IPS-20b (cell line): ENCODE measurements around the gene CLASP2.
A peak's percentile ranks its signal among the peaks of the same experiment; 100 is the strongest.
"Not testable (repeated sequence)": the region's sequence is repeated elsewhere in the genome, so short reads cannot be mapped to it uniquely, and the experiment has no call there.

Source experiments
- H3K27ac ChIP-seq: one replicate; pipeline ENCODE4 v1.5.1; 2013; ENCODE audit warnings: low read length
- H3K27me3 ChIP-seq: 2 replicates; pipeline ENCODE4 v1.6.1; 2013; ENCODE audit warnings: mild to moderate bottlenecking, low read length, inconsistent platforms; ENCODE audit not compliant: insufficient read depth
- H3K36me3 ChIP-seq: 2 replicates; pipeline ENCODE4 v1.6.1; 2013; ENCODE audit warnings: low read depth, mild to moderate bottlenecking, inconsistent platforms, low read length, moderate library complexity; ENCODE audit not compliant: insufficient read depth
- H3K4me1 ChIP-seq: 2 replicates; pipeline ENCODE4 v1.6.1; 2013; ENCODE audit warnings: mild to moderate bottlenecking, control low read depth, inconsistent platforms, low read length, moderate library complexity; ENCODE audit not compliant: insufficient read depth
- H3K4me3 ChIP-seq: 2 replicates; pipeline ENCODE4 v1.5.1; 2013; ENCODE audit warnings: mild to moderate bottlenecking, low read length, inconsistent platforms
- H3K9ac ChIP-seq: 2 replicates; pipeline ENCODE4 v1.6.1; 2013; ENCODE audit warnings: low read depth, mild to moderate bottlenecking, inconsistent platforms, low read length, moderate library complexity
- H3K9me3 ChIP-seq: 2 replicates; pipeline ENCODE4 v1.6.1; 2013; ENCODE audit warnings: mild to moderate bottlenecking, low read depth, low read length, inconsistent platforms; ENCODE audit not compliant: insufficient read depth

CLASP2 gene

DNA sequence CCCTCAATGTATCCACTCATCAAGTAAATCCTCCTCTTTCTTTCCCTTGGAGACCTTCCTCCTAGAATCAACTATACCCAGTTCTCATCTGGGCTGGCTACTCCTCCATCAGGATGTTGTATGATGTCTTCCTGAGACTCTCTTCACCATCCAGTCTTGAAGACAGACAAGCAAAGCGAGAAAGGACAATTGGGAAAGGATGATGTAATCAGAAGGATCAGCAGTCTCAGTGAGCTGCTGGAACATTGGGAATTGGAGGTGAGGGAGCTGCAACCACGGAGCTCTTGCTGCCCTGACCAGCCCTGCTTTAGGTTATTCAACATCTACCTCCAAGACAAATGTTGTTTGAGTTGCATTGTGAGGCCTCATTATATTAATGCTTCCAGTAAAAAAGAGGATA, 229.8 kb downstream of the CLASP2 start:
- no peak overlapping the region for H3K27ac ChIP-seq
- no peak overlapping the region for H3K9ac ChIP-seq
- no peak overlapping the region for H3K4me3 ChIP-seq
- H3K9me3 ChIP-seq = no peaks in the 10 kb centered on the region
- no peaks in the 10 kb centered on the region for H3K27me3 ChIP-seq
- H3K36me3 ChIP-seq = no peaks in the 10 kb centered on the region
- no peaks in the 10 kb centered on the region for H3K4me1 ChIP-seq

DNA sequence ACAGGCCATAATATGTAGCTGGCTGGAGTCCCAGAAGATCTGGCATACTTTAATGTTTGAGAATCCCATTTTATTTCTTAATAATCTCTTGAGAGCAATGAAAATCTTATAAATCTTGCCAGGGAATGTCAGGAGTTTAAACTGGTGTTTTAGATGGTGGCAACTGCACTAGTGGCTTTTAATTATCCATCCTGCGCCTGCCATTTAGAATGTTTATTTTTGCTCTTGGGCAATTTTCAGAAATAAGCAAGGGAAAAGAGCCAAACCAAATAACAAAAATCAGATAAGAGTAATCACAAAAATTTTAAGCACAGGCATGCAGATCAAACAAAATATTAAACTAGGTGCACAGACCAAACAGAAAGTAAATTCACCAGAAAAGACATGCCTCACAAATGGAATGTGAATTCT, 235.9 kb downstream of the CLASP2 start:
- peaks cover 36% of the 10 kb centered on the region for H3K9me3 ChIP-seq

DNA sequence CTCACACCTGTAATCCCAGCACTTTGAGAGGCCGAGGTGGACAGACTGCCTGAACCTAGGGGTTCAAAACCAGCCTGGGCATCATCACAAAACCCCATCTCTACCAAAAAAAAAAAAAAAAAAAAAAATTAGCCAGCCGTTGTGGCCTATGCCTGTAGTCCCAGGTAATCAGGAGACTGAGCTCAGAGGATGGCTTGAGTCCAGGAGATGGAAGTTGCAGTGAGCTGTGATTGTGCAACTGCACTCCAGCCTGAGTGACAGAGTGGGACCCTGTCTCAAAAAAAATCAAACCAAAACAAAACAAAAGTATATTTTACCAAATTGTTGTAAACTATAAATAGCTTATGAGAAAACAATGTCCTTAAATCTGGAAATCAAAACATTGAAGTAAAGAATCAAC, 243.2 kb downstream of the CLASP2 start:
- Histone ChIP-seq H3K27ac (no peak overlapping the region), H3K4me3 (no peak overlapping the region), H3K36me3 (no peaks in the 10 kb centered on the region), H3K27me3 (no peaks in the 10 kb centered on the region), H3K9ac (no peak overlapping the region), H3K4me1 (no peaks in the 10 kb centered on the region), H3K9me3 (peaks cover 12% of the 10 kb centered on the region)

More for the DNA sequence above, 235.9 kb downstream of the CLASP2 start:
- H3K27me3 ChIP-seq = no peaks in the 10 kb centered on the region
- no peak overlapping the region for H3K4me3 ChIP-seq
- no peak overlapping the region for H3K9ac ChIP-seq
- H3K36me3 ChIP-seq = no peaks in the 10 kb centered on the region
- no peaks in the 10 kb centered on the region for H3K4me1 ChIP-seq
- no peak overlapping the region for H3K27ac ChIP-seq

DNA sequence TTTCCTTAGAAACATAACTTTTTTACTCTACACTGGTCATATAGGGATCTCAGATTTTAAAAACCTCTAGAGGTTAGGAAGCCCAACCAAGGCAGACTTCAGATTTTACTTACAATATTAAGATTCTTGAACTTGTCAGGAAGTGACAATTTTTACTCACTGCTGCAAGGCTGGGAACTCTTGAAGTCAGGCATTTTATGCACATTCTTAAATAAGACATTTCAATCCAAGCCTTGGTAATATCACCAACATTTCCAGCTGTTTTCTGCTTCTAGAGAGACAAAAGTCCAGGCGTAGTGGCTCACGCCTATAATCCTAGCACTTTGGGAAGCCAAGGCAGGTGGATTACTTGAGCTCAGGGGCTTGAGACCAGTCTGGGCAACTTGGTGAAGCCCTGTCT, 244.2 kb downstream of the CLASP2 start:
- Histone ChIP-seq H3K27ac (no peak overlapping the region), H3K9ac (no peak overlapping the region), H3K36me3 (no peaks in the 10 kb centered on the region), H3K4me3 (no peak overlapping the region), H3K27me3 (no peaks in the 10 kb centered on the region), H3K9me3 (peaks cover under 1% of the 10 kb centered on the region), H3K4me1 (no peaks in the 10 kb centered on the region)

DNA sequence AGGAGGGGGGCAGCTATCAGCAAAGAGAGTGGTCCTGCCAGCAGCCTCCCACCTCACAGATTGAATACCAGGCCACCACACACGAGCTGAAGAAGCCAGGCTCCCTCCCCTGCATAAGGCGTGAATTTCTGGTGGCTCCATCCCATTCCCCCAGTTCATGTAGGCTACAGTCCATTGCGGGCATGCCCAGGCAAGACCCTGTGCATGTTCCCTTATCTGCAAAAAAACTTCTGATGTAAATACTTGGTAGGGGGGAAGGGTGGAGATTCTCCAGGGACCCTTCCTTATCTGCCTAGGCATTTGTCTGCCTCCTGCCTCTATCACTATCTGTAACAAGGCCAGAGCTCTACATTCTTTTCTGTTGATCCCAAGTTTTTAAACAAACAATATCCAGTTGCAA, 250.3 kb downstream of the CLASP2 start:
- Histone ChIP-seq H3K36me3 (no peaks in the 10 kb centered on the region), H3K4me3 (no peak overlapping the region), H3K27me3 (no peaks in the 10 kb centered on the region), H3K9ac (no peak overlapping the region), H3K9me3 (peaks cover 20% of the 10 kb centered on the region), H3K4me1 (no peaks in the 10 kb centered on the region), H3K27ac (no peak overlapping the region)

DNA sequence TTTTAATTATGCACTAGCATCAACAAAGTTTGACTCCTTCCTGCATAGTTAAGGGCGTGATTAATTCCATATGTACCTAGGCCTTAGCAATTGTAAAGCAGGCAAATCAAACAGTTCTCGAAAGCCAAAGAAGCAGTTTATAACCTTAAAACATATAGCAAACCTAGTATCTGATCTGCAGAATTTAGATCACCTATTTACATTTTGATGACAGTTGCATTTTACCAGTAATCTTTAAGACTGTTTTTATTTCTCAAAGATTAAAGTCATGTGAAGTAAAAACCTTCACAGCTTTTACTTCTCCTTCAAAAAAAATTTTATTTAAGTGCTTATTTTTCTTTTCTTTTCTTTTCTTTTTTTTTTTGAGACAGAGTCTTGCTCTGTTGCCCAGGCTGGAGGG, 257.0 kb downstream of the CLASP2 start:
- Histone ChIP-seq H3K4me1 (no peaks in the 10 kb centered on the region), H3K9ac (no peak overlapping the region), H3K27me3 (no peaks in the 10 kb centered on the region), H3K4me3 (no peak overlapping the region), H3K27ac (no peak overlapping the region), H3K9me3 (peaks cover 23% of the 10 kb centered on the region), H3K36me3 (no peaks in the 10 kb centered on the region)

DNA sequence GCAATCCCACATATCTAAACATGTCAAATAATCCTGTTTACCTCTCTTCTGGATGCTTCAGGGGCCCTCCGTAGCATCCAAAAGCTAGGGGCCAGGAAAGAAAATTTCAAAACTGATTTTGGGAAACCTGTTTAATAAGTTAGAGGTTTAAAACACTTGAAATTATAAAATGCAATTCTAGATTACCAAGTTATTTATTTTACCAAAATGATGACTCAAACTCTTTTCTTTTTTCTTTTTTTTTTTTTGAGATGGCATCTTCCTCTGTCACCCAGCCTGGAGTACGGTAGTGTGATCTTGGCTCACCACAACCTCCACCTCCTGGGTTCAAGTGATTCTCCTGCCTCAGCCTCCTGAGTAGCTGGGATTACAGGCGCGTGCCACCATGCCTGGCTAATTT, 258.5 kb downstream of the CLASP2 start:
- H3K9me3 ChIP-seq = peaks cover 23% of the 10 kb centered on the region
- H3K9ac ChIP-seq, H3K27me3 ChIP-seq, H3K4me3 ChIP-seq, H3K27ac ChIP-seq, H3K4me1 ChIP-seq, H3K36me3 ChIP-seq: not testable (repeated sequence)

DNA sequence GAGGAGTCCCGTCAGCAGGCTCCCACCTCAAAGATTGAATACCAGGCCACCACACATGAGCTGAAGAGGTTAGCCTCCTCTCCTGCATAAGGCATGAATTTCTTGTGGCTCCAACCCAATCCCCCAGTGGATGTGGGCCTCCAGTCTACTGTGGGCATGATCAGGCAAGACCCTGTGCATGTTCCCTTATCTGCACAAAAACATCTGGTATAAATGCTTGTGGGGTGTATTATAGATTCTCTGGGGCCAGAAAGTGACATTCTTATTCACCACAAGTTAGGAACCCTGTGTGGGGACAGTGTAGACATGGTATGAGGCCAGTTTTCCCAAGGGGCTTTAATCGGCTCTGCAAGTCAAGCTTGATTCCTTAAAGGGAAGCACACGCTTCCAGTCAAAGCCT, 259.6 kb downstream of the CLASP2 start:
- H3K27me3 ChIP-seq = no peaks in the 10 kb centered on the region
- peaks cover 23% of the 10 kb centered on the region for H3K9me3 ChIP-seq
- H3K27ac ChIP-seq = no peak overlapping the region
- H3K4me1 ChIP-seq = no peaks in the 10 kb centered on the region
- H3K36me3 ChIP-seq = 0 out of 2 replicates have a peak, but pooled peaks cover 7% of the 10 kb centered on the region
- H3K9ac ChIP-seq = no peak overlapping the region
- H3K4me3 ChIP-seq = no peak overlapping the region

DNA sequence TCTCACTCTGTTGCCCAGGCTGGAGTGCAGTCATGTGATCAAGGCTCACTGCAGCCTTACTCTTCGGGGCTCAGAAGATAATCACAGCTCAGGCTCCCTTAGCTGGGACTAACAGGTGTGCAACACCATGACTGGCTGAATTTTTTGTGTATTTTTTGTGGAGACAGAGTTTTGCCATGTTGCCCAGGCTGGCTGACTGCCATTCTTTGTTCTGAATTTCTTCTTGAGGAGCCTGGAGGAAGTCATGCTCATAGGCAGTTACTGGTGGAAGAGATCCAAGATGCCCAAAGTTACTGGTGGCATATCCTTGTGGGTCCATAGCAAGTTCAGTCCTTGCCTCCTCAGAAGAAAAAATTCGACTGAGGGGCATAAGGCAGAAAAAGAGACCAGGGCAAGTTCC, 261.3 kb downstream of the CLASP2 start:
- no peaks in the 10 kb centered on the region for H3K27me3 ChIP-seq
- 0 out of 2 replicates have a peak, but pooled peaks cover 7% of the 10 kb centered on the region for H3K36me3 ChIP-seq
- no peak overlapping the region for H3K27ac ChIP-seq
- H3K4me3 ChIP-seq = no peak overlapping the region
- H3K9ac ChIP-seq = no peak overlapping the region
- H3K4me1 ChIP-seq = no peaks in the 10 kb centered on the region
- peaks cover 23% of the 10 kb centered on the region for H3K9me3 ChIP-seq

DNA sequence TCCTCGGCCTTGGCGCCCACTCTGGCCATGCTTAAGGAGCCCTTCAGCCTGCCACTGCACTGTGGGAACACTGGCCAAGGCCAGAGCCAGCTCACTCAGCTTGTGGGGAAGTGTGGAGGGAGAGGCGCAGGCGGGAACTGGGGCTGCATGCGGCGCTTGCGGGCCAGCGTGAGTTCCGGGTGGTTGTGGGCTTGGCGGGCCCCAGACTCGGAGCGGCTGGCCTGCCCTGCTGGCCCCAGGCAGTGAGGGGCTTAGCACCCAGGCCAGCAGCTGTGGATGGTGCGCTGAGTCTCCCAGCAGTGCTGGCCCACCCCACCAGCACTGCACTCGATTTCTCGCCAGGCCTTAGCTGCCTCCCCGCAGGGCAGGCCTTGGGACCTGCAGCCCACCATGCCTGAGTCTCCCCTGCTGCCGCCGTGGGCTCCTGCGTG, 264.7 kb downstream of the CLASP2 start:
- 0 out of 2 replicates have a peak, but pooled peaks cover 7% of the 10 kb centered on the region for H3K36me3 ChIP-seq
- no peak overlapping the region for H3K27ac ChIP-seq
- peaks cover 11% of the 10 kb centered on the region for H3K9me3 ChIP-seq
- H3K9ac ChIP-seq = no peak overlapping the region
- H3K4me3 ChIP-seq = no peak overlapping the region
- no peaks in the 10 kb centered on the region for H3K4me1 ChIP-seq
- H3K27me3 ChIP-seq = no peaks in the 10 kb centered on the region

DNA sequence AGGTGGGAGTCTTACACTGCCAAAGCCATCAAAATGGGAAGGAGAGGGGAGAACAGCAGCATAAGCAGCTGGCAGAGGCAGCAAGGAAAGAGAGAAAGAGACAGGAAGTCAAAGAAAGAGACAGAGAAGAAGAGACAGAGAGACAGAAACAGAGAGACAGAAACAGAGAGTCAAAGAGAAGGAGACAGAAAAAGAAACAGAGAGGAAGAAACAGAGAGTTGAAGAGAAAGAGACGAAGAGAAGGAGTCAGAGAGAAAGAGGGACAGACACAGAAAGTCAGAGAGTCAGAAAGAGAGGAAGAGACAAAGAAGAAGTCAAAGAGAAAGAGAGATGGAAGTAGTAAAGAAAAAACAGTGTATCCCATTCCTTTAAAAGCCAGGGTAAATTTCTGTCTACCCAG, 266.1 kb downstream of the CLASP2 start:
- not testable (repeated sequence) for H3K36me3 ChIP-seq, H3K27me3 ChIP-seq, H3K27ac ChIP-seq, H3K4me3 ChIP-seq, H3K9ac ChIP-seq, H3K9me3 ChIP-seq, H3K4me1 ChIP-seq

DNA sequence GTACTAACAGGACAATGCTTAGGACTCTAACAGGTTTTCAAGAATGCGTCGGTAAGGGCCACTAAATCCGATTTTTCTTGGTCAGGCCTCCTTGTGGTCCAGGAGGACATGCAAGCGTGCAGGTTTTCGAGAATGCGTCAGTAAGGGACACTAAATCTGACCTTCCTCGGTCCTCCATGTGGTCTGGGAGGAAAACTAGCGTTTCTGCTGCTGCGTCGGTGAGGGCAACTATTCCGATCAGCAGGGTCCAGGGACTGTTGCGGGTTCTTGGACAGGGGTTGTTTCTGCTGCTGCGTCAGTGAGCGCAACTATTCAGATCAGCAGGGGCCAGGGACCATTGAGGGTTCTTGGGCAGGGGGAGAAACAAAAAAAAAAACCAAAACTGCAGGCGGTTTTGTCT, 270.1 kb downstream of the CLASP2 start:
- no peaks in the 10 kb centered on the region for H3K4me1 ChIP-seq
- H3K27me3 ChIP-seq = no peaks in the 10 kb centered on the region
- H3K9ac ChIP-seq = peak overlapping the region; percentile 6; the same call in 1 of the 2 replicates
- H3K36me3 ChIP-seq = no peaks in the 10 kb centered on the region
- no peaks in the 10 kb centered on the region for H3K9me3 ChIP-seq
- H3K4me3 ChIP-seq = peak overlapping the region; percentile 85
- H3K27ac ChIP-seq = no peak overlapping the region

DNA sequence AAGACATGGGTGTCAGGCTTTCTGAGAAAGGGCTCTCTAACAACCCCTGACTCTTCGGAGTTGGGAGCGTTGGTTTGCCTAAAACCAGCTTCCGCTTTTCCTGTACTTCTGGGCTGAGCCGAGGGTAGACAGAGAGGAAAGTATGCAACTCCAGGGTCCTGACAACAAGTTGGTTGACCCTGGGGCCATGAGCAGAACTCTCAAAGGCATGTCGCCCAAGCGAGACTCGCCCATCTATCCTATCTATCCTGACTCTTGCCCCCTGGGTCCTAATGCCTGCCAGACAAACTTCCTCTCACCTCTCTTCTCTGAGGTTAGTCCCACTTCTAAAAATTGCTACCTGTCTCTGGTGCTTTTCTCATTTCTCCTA, 270.8 kb downstream of the CLASP2 start:
- H3K9me3 ChIP-seq, H3K4me1 ChIP-seq, H3K27me3 ChIP-seq, H3K36me3 ChIP-seq, H3K27ac ChIP-seq: not testable (repeated sequence)
- H3K4me3 ChIP-seq = peak overlapping the region; percentile 85
- peak overlapping the region; percentile 76; the same call in 1 of the 2 replicates for H3K9ac ChIP-seq
